Heart left ventricle (tissue), 16 donors: ENCODE data around the gene CRISPLD2. TPM values are rescaled to one million over a fixed set of nuclear protein-coding genes. Genes with fewer than 3 reads are reported as not detected.

Source experiments
- ATAC-seq, 4 donors: fragments of 200-7000 bp; cut with Tn5 transposase; one replicate each; pipeline ENCODE4 v1.9.1; 2020 to 2022; ENCODE audit warnings: moderate library complexity in 4 of 4, mild to moderate bottlenecking in 3 of 4, moderate number of reproducible peaks in 1 of 4
- DNase-seq, 5 donors: peaks; one replicate each; pipeline ENCODE4 v3.0.0-alpha.2; 2020
- H3K27ac ChIP-seq, 12 donors: fragments of 200-600 bp; sonication (generic) in 4 of 12; one replicate each; pipeline versions ENCODE4 v1.5.0 to v1.8.0; 2016 to 2022; ENCODE audit warnings: mild to moderate bottlenecking in 2 of 12
- H3K27me3 ChIP-seq, 9 donors: fragments of 200-600 bp; sonication (generic) in 2 of 9; one replicate each; pipeline versions ENCODE4 v1.5.1 to v1.8.0; 2016 to 2022; ENCODE audit warnings: mild to moderate bottlenecking in 3 of 9
- H3K36me3 ChIP-seq, 9 donors: fragments of 200-600 bp; sonication (generic) in 2 of 9; one replicate each; pipeline versions ENCODE4 v1.5.0 to v1.8.0; 2018 to 2022; ENCODE audit warnings: mild to moderate bottlenecking in 2 of 9
- H3K4me1 ChIP-seq, 12 donors: fragments of 200-600 bp; sonication (generic) in 4 of 12; one replicate each; pipeline versions ENCODE4 v1.5.0 to v1.8.0; 2016 to 2022; ENCODE audit warnings: mild to moderate bottlenecking in 3 of 12
- H3K4me3 ChIP-seq, 12 donors: fragments of 200-600 bp; sonication (generic) in 4 of 12; one replicate each; pipeline versions ENCODE4 v1.5.0 to v1.8.0; 2017 to 2022; ENCODE audit warnings: mild to moderate bottlenecking in 9 of 12, moderate library complexity in 4 of 12
- H3K9me3 ChIP-seq, 12 donors: fragments of 200-600 bp; sonication (generic) in 4 of 12; one replicate each; pipeline versions ENCODE4 v1.5.0 to v1.8.0; 2016 to 2022; ENCODE audit warnings: mild to moderate bottlenecking in 1 of 12
- CTCF ChIP-seq, 12 donors: fragments of 200-600 bp; sonication (generic) in 4 of 12; IDR thresholded peaks; one replicate each; pipeline versions ENCODE4 v1.5.0 to v1.8.0; 2018 to 2022; ENCODE audit warnings: antibody characterized with exemption in 12 of 12, mild to moderate bottlenecking in 5 of 12
- POLR2A ChIP-seq, 2 donors: fragments of 450-650 bp; IDR thresholded peaks; one replicate each; pipeline ENCODE4 v1.6.1; 2017; ENCODE audit warnings: antibody characterized with exemption in 2 of 2, mild to moderate bottlenecking in 2 of 2, moderate library complexity in 2 of 2
- WGBS, 4 donors: extraction: QIAGEN DNeasy Blood & Tissue Kit in 2 of 4; methylation state at CpG; one replicate each; pipeline versions ENCODE4 v1.1.5 to v1.1.7; 2013 to 2018; 5-methylcytosine and 5-hydroxymethylcytosine counted together
- intact Hi-C, 10 donors: fragments of 100-400 bp; cut with DNase I; formaldehyde crosslinking; loops; one replicate each; pipeline versions ENCODE4 v1.11.1 to v1.14.2; 2022
- polyA plus RNA-seq, 2 donors: library from polyadenylated mRNA; stranded (reverse); fragments of 200-250 nt; gene quantifications; one replicate each; pipeline ENCODE4 v1.2.3, GENCODE V29; 2013
- total RNA-seq, 9 donors: library from RNA; depleted of rRNA in 2 of 9; stranded (reverse); fragments of >200 nt in 2 of 9; fragmentation: NEBNext Ultra II Directional in 3 of 9; extraction: Animal tissue kit (Norgen Biotek cat#: 25700) in 3 of 9; gene quantifications; one replicate each; pipeline versions ENCODE4 v1.1.0 to v1.2.4, GENCODE V29; 2016 to 2023
- donor health status: ischemic (EF 13 %, LVEDD 7.1; RV severe dilation, severe dysfunction).
- donor health status: healthy with polysubstance abuse.
- donor health status: DM: no; HTN: yes; CAD: no.
- donor health status: DM: no; HTN: no; CAD: no.
- donor health status: ischemic (EF 25% LVEDD 6.9; RV normal size, moderate dysfunction).
- donor health status: ischemic (EF 25% LVEDD 5.7; RV mildly dilated, moderate dysfunction).
- donor health status: healthy.
- donor health status: DM: yes; HTN: yes; CAD: no.
- donor health status: ischemic (EF 35%, LVEDD 5.7; RV mildly dilated, moderate dysfunction).
- donor health status: nonischemic (EF 11% LVEDD 7.7; RV severe dilation, severe dysfunction).
- donor health status: DM: yes; HTN: yes; CAD: no.
- donor health status: PGD.
- donor health status: ischemic (EF 29% LVEDD 5.4; RV normal size, mild dysfunction).
- donor health status: nonischemic (EF 23%, LVEDD 6.1; RV moderate dilation, normal function).

CRISPLD2 gene
- total and polyA plus RNA-seq, 11 donors, result 8.0 to 153 (median 12.9) TPM

GRCh38 chr16:84834403-84834772, 14.6 kb downstream of the CRISPLD2 start:
- peak overlapping the region in 7 of 12 donors; percentile 49 to 97 (median 79) for H3K27ac ChIP-seq
- H3K4me3 ChIP-seq, result no peak overlapping the region
- H3K9me3 ChIP-seq, result no peaks in the 10 kb centered on the region
- DNase-seq (no peak), ATAC-seq (no peak)
- intact Hi-C loops, result loop anchor here in 2 of 10 donors (5.0 to 10.0 kb wide), 2 partner anchors 88 to 90 kb away; no protein-coding TSS in a partner anchor
- no peak for TF ChIP-seq CTCF (IDR thresholded peaks at IDR 0.05)
- no peak for TF ChIP-seq POLR2A (IDR thresholded peaks at IDR 0.05)
- H3K36me3 ChIP-seq, result peaks cover 0 to 18% (median 7%) of the 10 kb centered on the region in 9 donors
- peaks cover 0 to 62% (median 25%) of the 10 kb centered on the region in 12 donors for H3K4me1 ChIP-seq
- WGBS, 4 donors, result 65 to 83% (median 76%) methylated on average over 6 of the region's 6 CpGs
- H3K27me3 ChIP-seq, result no peaks in the 10 kb centered on the region

GRCh38 chr16:84836234-84836647, 16.5 kb downstream of the CRISPLD2 start:
- Histone ChIP-seq H3K27ac (peak overlapping the region; percentile 3 to 97 (median 70)), H3K36me3 (peaks cover 0 to 20% (median 3%) of the 10 kb centered on the region in 9 donors), H3K27me3 (peaks cover 0 to 5% (median 1%) of the 10 kb centered on the region in 9 donors), H3K4me1 (peaks cover 0 to 62% (median 25%) of the 10 kb centered on the region in 12 donors), H3K4me3 (peak overlapping the region in 7 of 12 donors; percentile 2 to 35 (median 12)), H3K9me3 (no peaks in the 10 kb centered on the region)
- ATAC-seq (peak; percentile 66 to 91 (median 78)), DNase-seq (peak; percentile 82 to 88 (median 87))
- intact Hi-C loops, result loop anchor here in 2 of 10 donors (5.0 to 10.0 kb wide), 2 partner anchors 46 to 89 kb away; no protein-coding TSS in a partner anchor
- no peak for TF ChIP-seq POLR2A (IDR thresholded peaks at IDR 0.05)
- TF ChIP-seq CTCF (IDR thresholded peaks at IDR 0.05), result no peak
- WGBS, 4 donors, result 12 to 16% (median 15%) methylated on average over 16 of the region's 16 CpGs

- 88 to 91% (median 91%) methylated on average over 12 of the region's 12 CpGs for WGBS, 4 donors
Measured at GRCh38 chr16:84836967-84837366, 17.2 kb downstream of the CRISPLD2 start.

More at GRCh38 chr16:84836967-84837366, 17.2 kb downstream of the CRISPLD2 start:
- TF ChIP-seq POLR2A (IDR thresholded peaks at IDR 0.05) (no peak), CTCF (IDR thresholded peaks at IDR 0.05) (no peak)
- Histone ChIP-seq H3K27me3 (peaks cover 0 to 12% (median 3%) of the 10 kb centered on the region in 9 donors), H3K4me1 (peaks cover 0 to 60% (median 23%) of the 10 kb centered on the region in 12 donors), H3K9me3 (no peaks in the 10 kb centered on the region), H3K36me3 (peaks cover 0 to 20% (median 0%) of the 10 kb centered on the region in 9 donors), H3K27ac (peak overlapping the region; percentile 3 to 97 (median 70)), H3K4me3 (no peak overlapping the region)
- ATAC-seq, result no peak
- intact Hi-C loops, result loop anchor here in 2 of 10 donors (5.0 to 10.0 kb wide), 2 partner anchors 45 to 88 kb away; no protein-coding TSS in a partner anchor
- no peak for DNase-seq
